GM21367 (cell line): ENCODE measurements around the gene NRM.
"Not testable (repeated sequence)": the region's sequence is repeated elsewhere in the genome, so short reads cannot be mapped to it uniquely, and the experiment has no call there.

Source experiments
- ATAC-seq: cut with Tn5 transposase; IDR thresholded peaks from one replicate; pipeline ENCODE4 v1.9.1; 2021; ENCODE audit not compliant: unreplicated experiment

Gene NRM, protein sequence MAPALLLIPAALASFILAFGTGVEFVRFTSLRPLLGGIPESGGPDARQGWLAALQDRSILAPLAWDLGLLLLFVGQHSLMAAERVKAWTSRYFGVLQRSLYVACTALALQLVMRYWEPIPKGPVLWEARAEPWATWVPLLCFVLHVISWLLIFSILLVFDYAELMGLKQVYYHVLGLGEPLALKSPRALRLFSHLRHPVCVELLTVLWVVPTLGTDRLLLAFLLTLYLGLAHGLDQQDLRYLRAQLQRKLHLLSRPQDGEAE

DNA sequence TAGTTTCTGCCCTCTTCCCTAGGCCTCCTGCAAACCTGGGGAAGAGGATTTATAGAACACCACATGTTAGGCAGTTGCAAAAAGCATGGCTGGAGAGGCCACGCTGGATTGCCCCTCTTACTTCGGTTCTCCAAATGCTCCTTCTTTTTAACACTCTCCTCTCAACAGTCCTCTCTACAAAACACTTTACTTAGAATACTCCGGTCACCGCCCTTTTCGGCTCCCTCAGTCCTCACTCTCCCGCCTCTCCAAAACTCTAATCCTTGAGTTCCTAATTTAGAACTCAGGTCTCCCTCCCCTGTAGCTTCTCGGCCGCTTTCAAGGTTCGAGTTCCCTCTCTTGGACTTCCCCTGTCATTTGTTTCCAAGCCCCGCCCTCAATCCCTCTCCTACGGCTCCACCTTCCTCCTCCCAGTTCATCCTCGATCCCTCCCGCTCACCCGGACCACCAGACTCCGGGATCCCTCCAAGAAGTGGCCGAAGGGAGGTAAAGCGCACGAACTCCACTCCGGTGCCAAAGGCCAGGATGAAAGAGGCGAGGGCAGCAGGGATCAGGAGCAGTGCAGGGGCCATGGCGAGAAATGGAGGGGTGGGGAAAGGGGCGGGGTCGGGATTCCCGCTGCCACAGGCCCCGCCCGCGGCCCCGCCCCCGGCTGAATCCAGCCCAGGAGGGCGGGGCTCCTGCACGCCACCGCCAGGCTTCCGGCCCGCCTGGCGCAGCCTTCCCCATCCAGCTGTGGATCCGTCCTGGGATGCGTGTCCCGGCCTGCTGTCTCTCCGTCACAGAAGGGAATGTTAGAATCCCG, at the start of gene NRM:
Gene NRM (minus strand): TSS at position 582 of the 805 bp plus-strand sequence. CDS start 10 bp downstream, at position 572.
- no peak for ATAC-seq

DNA sequence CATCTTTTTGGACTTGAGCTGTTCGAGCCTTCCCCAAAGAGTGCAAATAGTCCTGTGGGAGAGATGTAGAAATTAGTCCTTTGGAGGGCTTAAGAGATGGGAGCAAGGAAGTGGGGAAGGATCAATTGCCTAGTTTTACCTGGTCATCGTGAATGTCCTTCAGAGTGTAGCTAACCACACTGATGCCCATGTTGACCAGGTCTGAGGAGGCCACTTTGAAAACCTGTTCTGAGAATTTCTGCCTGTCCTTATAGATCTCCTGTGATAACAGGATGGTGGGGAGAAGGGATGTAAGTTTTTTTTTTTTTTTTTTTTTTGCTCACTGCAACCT, 49.7 kb upstream of the NRM start:
- ATAC-seq, result no peak

DNA sequence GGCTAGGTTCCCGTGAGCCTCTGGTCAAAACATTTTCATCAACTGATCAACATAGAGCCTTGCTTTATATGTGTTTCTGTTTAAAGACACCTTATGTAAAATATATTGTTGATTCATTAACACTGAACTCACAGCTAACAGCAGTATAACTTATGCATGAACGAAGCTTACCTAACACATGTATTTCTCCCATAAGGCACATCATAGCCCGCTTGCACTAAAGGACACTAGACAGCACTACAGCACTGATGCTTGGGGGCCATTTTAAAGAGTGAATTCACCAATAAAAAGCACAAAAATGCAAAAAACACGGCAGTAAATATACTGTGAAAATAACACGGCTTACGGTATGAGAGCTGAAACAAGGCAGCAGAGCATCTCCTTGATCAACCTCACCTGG, 47.7 kb upstream of the NRM start:
- ATAC-seq, result no peak

DNA sequence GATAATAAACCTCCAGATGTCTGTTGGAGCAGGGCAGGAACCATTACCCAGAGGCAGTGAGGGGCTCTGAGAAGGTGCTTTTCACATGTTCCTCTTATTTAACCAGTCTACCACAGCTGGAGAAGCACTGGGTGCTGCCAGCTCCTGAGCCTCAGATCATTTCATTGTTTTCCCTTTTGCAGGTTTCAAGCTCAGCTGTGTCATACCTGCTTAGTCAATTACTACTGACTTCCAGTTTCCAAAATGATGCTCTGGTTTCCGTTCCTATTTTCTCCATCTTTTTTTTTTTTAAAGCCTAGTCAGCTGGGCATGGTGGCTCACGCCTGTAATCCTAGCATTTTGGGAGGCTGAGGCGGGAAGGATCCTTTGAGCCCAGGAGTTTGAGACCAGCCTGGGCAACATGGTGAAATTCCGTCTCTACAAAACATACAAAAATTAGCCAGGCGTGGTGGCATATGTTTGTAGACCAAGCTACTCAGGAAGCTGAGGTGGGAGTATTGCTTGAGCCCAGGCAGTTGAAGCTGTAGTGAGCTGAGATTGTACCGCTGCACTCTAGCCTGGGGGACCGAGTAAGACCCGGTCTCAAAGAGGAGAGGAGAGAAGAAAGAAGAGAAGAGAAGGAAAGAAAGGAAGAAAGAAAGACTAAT, 45.0 kb upstream of the NRM start:
- no peak for ATAC-seq

- ATAC-seq, result no peak
Measured at GRCh38 chr6:30732237-30732943, 41.6 kb upstream of the NRM start.

- ATAC-seq, result no peak
Measured at GRCh38 chr6:30730601-30731435, 40.0 kb upstream of the NRM start.

- no peak for ATAC-seq
Measured at GRCh38 chr6:30727920-30728553, 37.3 kb upstream of the NRM start.

GRCh38 chr6:30726506-30727413, 36.0 kb upstream of the NRM start:
- no peak for ATAC-seq

- no peak for ATAC-seq
Measured at GRCh38 chr6:30725713-30726505, 35.1 kb upstream of the NRM start.

GRCh38 chr6:30724906-30725667, 34.3 kb upstream of the NRM start:
- ATAC-seq, result no peak

GRCh38 chr6:30723843-30724741, 33.3 kb upstream of the NRM start:
- not testable (repeated sequence) for ATAC-seq

- not testable (repeated sequence) for ATAC-seq
Measured at GRCh38 chr6:30723159-30723842, 32.5 kb upstream of the NRM start.

GRCh38 chr6:30722280-30723112, 31.7 kb upstream of the NRM start:
- ATAC-seq, result no peak

DNA sequence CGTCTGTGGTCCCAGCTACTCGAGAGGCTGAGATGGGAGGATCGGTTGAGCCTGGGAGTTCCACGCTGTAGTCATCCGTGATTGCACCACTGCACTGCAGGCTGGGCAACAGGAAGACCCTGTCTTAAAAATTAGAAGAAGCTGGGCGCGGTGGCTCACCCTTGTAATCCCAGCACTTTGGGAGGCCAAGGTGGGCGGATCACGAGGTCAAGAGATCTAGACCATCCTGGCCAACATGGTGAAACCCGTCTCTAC, 31.2 kb upstream of the NRM start:
- not testable (repeated sequence) for ATAC-seq
